GM10266 (cell line): ENCODE results near the gene BTBD1.
A peak's percentile ranks its signal among the peaks of the same experiment; 100 is the strongest.

Experiments
- DNase-seq: peaks from one replicate; pipeline ENCODE4 v3.0.0; 2012; ENCODE audit errors: extremely low spot score
- TF ChIP-seq, protein P1 (sequence below): IDR thresholded peaks from 2 replicates; pipeline ENCODE4 v1.5.1; 2012; ENCODE audit warnings: mild to moderate bottlenecking, low read depth; ENCODE audit not compliant: control insufficient read depth, insufficient read depth; ENCODE audit errors: missing control alignments

Gene BTBD1

DNA sequence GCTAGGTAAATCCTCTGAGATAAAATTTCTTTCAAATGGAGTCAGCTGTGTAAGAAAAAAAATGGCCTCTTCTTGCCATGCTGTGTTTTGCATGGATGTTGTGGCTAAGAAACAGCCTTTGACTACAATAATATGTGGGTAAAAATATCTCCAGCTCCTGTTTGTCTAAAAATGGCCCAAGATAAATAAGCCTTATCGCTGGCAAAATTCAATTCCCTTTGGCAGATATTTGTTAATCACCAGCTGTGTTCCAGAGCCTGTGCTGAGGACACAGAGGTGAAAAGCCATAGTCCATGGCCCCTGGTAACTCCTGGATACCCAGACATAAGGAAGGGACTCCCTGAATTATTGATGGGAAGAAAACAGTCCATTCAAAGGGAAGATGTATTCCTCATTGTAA, 96.4 kb downstream of the BTBD1 start:
- TF ChIP-seq, protein P1, sequence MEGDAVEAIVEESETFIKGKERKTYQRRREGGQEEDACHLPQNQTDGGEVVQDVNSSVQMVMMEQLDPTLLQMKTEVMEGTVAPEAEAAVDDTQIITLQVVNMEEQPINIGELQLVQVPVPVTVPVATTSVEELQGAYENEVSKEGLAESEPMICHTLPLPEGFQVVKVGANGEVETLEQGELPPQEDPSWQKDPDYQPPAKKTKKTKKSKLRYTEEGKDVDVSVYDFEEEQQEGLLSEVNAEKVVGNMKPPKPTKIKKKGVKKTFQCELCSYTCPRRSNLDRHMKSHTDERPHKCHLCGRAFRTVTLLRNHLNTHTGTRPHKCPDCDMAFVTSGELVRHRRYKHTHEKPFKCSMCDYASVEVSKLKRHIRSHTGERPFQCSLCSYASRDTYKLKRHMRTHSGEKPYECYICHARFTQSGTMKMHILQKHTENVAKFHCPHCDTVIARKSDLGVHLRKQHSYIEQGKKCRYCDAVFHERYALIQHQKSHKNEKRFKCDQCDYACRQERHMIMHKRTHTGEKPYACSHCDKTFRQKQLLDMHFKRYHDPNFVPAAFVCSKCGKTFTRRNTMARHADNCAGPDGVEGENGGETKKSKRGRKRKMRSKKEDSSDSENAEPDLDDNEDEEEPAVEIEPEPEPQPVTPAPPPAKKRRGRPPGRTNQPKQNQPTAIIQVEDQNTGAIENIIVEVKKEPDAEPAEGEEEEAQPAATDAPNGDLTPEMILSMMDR, result no peak
- no peak for DNase-seq

DNA sequence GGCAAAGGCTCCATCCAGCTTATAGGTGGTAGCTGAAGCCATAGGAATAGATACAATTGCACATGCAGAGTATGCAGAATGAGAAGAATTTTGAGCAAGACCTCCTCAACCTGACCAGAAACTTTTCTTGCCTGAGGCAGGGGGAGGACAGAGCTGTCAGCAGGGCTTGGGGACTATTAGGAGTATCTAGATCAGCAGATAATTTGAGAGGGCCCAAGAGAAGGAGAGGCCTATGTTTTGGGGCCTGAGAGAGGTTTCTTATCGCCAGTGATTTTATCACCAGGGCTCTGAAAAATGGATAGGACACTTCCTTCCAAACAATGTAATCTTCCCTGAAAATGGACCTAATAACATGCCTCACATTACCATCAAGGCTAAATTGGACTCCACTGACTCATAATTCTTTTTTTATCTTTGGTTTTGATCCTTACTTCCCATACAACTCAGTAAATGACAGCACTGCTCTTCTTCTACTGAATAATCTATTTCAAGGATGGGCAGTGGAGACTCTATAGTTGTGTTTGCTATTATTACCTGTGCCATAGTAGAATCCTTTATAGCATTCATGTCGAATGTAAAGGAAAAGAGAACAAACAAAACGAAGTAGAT, 96.9 kb downstream of the BTBD1 start:
- TF ChIP-seq, protein P1, result no peak
- no peak for DNase-seq

DNA sequence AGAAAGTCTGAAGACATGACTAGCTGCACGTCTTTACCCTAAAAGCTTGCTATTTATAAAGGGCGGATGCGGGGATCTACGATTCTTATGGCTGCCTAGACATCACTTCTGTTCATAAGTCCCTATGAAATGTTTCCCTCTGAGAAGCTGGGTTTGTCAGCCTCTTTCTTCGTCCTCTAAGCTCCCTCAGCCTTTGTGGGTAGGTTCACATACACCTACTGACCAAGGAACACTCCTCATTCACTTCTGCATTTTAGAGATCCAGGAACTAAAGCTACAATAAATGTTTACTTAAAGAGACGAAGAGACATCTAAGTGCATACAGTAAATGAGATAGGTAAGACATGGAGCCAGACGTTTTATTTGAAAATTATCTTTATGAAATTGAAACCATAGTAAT, 97.7 kb downstream of the BTBD1 start:
- DNase-seq, result no peak
- TF ChIP-seq, protein P1, result no peak

DNA sequence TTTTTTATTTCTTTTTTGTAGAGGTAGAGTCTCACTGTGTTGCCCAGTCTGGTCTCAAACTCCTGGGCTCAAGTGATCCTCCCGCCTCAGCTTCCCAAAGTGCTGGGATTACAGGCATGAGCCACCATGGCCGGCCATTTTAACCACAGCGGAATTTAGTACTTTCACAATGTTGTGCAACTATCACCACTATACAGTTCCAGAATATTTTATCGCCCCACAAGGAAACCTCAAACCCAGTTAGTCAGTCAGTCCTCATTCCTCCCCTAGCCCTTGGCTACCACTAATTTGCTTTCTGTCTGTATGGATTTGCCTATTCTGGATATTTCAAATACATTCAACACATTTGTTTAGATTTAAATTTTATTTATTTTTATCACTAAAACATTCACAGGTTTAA, 99.0 kb downstream of the BTBD1 start:
- DNase-seq, result no peak

DNA sequence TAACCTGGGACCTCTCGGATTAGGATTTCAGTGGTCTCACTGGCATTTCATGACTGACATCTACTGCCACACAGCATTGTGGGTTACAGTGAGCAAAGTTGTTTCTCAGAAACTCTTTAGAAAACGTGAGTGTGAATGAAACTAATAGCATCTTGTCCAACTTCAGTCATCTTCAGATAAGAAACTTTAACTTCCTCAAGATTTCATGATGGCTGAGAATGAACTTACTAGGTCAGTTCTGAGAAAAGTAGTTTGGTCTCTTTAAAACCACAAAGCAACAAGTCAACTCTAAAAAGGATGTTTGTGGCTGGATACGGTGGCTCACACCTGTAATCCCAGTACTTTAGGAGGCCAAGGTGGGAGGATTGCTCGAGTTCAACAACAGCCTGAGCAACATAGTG, 100.4 kb downstream of the BTBD1 start:
- peak; percentile 32 for DNase-seq
- TF ChIP-seq, protein P1, result no peak

More for the DNA sequence above, 99.0 kb downstream of the BTBD1 start:
- TF ChIP-seq, protein P1, result no peak
